Measurements from ENCODE around the gene NAE1.

NAE1 gene

GRCh38 chr16:66850115-66850815 lies 19.5 kb upstream of the NAE1 start:
- no peak for DNase-seq (ENCODE audit: low spot score)

DNA sequence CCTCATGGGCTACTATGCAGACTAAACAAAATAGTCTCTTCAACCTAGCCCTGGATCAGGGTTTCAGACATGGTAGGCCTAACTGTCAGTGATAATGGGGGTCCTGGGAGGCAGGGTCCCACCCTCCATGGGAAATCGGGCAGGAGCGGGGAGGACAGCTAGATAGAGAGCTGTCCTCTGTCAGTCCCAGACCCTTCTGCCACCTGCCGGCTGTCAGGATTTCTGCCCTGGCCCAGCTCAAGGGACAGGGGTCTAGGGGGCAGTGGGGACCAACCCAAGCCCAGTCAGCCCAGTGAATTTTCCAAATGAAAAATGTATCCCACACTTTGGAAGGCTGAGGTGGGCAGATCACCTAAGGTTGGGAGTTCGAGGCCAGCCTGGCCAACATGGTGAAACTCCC lies 18.8 kb upstream of the NAE1 start:
- no peak for DNase-seq (ENCODE audit: low spot score)

DNA sequence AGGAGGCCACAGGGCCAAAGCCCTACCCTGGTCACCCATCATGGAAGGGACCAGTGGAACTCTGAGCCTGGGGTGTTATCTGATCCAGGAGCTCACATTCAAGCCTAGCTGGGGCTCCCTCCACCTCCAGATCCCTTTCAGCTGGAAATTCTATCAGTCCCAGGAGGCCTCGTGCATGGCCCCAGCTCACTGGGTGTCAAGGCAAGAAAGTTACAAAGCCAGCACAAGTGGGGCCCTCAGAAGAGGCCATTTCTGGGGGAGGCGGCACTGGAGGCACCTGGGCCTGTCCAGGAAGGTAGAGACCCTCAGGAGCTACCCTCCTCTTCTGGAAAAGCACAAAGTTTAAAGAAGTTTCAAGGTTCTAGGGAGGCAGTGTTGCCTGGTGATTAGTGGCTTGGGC lies 18.2 kb upstream of the NAE1 start:
- DNase-seq (ENCODE audit: low spot score): no peak

DNA sequence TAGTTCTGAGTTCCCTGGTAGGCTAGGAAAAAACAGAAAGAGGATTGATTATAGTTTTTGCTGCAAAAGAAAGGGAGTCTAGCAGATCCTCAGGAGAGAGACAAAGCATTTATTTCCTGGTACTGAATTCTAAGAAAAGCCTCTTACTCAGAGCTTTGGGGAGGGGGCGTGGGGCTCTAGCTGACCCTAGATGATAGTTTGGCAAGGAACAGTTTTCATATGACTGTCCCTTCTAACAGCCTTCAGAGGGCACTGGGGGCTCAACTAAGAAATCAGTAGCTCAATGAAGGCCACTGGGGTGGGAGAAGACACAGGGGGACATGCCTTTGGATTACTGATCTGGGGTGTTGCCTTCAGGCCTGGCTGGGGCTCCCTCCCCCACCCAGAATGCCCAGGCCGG lies 17.4 kb upstream of the NAE1 start:
- no peak for DNase-seq (ENCODE audit: low spot score)

DNA sequence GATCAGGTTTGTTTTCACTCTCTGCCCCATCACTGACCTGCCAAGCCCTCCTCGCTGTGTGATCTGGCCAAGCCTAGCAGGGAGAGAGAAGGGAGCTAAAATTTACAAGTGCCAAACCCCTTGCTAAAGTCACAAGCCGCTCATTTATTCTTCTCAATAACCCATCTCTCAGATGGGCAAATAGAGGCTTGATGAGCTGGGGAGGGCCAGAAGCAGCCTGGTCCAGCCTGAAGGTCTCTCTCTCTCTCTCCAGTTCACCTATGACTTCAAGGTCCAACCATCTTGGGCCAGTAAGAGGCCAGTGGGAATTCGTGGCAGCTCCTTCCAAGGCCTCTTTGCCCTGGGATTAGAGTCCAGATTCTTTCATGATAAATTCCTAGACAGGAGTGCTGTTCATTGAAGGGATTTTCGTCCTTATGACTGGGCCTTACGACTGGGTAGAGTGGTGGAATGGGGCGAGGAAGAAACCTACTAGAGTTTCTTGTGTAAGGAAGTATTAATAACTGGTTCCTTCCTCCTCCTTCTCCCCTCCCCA lies 16.8 kb upstream of the NAE1 start:
- no peak for DNase-seq (ENCODE audit: low spot score)

GRCh38 chr16:66846831-66847230 lies 16.1 kb upstream of the NAE1 start:
- DNase-seq (ENCODE audit: low spot score): no peak

- no peak for DNase-seq (ENCODE audit: low spot score)
These were observed 15.5 kb upstream of the NAE1 start for GRCh38 chr16:66846266-66846665.

DNA sequence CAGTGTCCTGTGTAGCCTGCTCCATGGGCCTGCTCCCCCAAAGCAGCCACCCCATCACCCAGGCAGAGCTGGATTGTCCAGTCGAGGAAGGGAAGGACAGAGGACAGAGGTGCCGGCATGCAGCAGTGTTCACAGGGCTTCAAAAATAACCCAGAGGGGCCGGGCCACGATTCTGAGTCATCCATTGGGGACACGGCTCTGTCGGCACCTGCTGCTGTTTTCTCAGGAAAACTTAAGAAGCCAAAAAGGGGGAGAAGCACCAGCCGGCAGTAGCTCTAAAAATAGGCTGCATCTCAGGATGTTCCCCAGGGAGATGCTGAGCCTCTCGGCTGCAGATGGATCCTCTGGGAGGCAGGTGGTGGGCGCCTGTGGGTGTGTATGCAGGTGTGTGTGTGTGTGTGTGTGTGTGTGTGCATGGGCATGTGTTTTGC lies 15.0 kb upstream of the NAE1 start:
- no peak for DNase-seq (ENCODE audit: low spot score)

- no peak for DNase-seq (ENCODE audit: low spot score)
These were observed 14.3 kb upstream of the NAE1 start for GRCh38 chr16:66845080-66845410.

- no peak for DNase-seq (ENCODE audit: low spot score)
These were observed 13.7 kb upstream of the NAE1 start, which contains the start of gene CA7 for GRCh38 chr16:66844342-66845079. Gene CA7, plus strand, starts transcription at chr16:66844414. Its CDS starts 74 bp downstream, at chr16:66844488.

GRCh38 chr16:66844009-66844341 lies 13.2 kb upstream of the NAE1 start:
- no peak for DNase-seq (ENCODE audit: low spot score)

DNA sequence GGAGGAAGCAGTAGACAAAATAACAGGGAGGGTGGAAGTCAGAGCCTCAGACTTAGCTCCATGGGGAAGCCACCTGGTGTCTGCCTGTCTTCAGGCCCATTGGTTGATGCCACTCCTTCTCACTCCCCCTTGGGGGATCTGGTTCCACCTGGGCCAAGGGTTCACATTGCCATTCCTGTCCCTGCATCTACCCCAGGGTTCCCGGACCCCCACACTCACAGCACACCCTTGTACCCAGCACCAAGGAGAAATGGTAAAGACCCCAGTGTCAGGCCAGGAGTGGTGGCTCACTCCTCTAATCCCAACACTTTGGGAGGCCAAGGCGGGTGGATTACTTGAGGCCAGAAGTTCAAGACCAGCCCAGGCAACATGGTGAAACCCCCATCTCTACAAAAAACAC lies 12.4 kb upstream of the NAE1 start:
- no peak for DNase-seq (ENCODE audit: low spot score)

DNA sequence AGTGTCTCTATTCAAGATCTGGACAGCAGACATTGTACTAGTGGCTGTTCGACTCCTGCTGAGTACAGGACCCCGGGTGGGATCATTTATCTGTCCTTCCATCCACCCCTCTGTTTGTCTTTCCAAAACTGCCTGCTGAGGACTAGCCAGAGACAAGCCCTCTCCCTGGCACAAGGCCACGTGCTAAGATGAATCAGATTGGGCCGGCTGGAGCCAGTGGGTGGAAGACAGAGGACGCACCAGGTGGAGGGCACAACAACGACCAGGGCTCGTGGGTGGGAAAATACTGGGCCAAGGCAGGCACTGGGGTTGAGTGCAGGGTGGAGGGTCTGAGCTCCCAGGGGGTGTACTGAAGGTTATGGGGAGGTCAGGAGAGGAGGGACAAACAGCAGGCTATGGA lies 12.0 kb upstream of the NAE1 start:
- DNase-seq (ENCODE audit: low spot score): no peak

DNA sequence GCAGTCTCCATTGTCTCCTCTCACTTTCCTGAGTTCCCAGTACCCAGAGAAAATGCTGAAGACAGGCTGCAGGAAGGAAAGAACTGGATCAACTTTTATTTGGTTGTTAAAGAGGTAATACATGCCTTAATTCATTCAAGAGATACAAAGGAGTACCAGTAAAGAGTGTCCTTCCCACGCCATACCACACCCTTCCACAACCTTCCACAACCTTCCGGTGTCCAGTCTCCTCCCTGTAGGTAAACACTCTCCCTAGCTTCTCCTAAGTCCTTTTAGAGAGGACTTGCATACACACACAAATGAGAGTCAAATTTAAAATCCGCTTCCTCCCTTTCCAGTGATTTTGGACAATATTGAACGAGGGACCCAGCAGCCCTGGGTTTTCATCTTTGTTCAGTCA lies 10.6 kb upstream of the NAE1 start:
- no peak for DNase-seq (ENCODE audit: low spot score)

- no peak for DNase-seq (ENCODE audit: low spot score)
These were observed 10.1 kb upstream of the NAE1 start for GRCh38 chr16:66840883-66841282.

DNA sequence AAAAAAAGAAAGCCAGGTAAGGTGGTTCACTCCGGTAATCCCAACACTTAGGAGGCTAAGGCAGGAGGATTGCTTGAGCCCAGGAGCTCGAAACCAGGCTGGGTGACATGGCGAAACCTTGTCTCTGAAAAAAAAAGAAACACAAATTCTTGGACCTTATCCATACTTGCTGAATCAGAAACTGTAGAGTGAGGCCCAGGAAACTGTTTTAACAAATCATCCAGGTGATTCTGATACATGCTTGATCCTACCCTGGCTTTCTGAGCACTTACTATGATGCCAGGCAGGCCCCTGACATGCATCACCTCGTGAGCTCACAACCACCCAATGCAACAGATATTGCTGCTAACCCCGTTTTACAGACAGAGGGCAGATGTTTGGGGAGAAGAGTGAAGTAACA lies 4.0 kb upstream of the NAE1 start:
- DNase-seq (ENCODE audit: low spot score): no peak

GRCh38 chr16:66832661-66833305 lies 2.0 kb upstream of the NAE1 start:
- DNase-seq (ENCODE audit: low spot score): no peak

DNA sequence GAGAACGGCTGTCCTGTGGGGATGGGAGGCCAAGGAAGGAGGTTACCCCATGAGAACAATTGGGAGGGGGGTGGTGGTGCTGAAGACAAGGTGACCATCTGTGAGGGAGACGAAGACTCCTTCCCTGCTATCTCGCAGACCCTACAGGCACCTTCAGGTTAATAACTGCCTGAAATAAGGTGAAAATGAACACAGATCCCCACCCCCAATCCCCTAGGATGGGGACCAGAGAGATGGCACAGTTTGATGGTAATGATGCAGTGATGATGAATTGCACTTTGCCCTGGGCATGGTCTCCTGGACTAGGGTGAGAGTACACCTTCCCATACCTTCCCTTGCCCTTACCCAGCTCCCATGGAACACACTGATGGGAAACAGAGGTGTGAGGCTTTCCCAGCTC lies 1.4 kb upstream of the NAE1 start:
- no peak for DNase-seq (ENCODE audit: low spot score)

- no peak for DNase-seq (ENCODE audit: low spot score)
These were observed 6.8 kb downstream of the NAE1 start for GRCh38 chr16:66824006-66824405.

DNA sequence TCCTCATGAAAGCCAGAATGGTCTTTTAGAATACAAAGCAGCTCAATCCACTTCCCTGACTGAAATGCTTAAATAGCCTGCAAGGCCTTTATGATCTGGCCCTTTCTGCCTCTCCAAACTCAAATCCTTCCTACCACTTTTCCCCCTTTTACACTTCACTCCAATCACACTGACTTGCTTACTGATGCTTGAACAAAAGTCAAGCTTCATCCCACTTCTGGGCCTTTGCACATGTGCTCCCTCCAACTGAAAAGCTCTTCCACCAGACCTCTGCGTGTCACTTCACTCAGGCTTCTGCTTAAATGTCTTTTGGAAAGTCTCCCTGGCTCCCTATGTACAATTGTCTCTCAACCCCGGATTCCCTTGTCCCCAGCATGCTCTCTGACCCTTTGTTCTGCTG lies 16.0 kb downstream of the NAE1 start:
- no peak for DNase-seq (ENCODE audit: low spot score)

DNA sequence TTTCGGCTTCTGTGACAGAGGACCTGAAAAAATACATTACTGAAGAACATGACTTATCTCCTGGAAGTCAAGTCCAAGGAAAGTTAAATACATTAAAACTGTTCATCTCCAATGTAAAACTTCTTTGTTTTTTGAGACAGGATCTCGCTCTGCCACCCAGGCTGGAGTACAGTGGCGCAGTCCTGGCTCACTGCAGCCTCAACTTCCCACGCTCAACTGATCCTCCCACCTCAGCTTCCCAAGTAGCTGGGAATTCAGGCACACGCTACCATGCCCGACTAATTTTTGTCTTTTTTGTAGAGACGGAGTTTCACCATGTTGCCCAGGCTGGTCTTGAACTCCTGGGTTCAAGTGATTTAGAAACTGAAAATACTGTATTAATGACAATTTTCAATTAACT lies 19.7 kb downstream of the NAE1 start:
- DNase-seq (ENCODE audit: low spot score): no peak

GRCh38 chr16:66810391-66810790 lies 20.4 kb downstream of the NAE1 start:
- no peak for DNase-seq (ENCODE audit: low spot score)

GRCh38 chr16:66809765-66810164 lies 21.0 kb downstream of the NAE1 start:
- DNase-seq (ENCODE audit: low spot score): no peak

Data from HuH-7 (cell line).